Glomerular visceral epithelial cell (primary cell): ENCODE measurements around the gene RASL12.
"Not testable (repeated sequence)": the region's sequence is repeated elsewhere in the genome, so short reads cannot be mapped to it uniquely, and the experiment has no call there.

Source experiments
- DNase-seq: peaks from one replicate; pipeline ENCODE4 v3.0.0-alpha.2; 2016; ENCODE audit errors: extremely low spot score

Gene RASL12

GRCh38 chr15:65067645-65068402, at the start of gene RASL12:
RASL12 (minus strand) TSS chr15:65067991; CDS start chr15:65067835, 156 bp downstream.
- DNase-seq: no peak

- DNase-seq: no peak
Observed at GRCh38 chr15:65115542-65115941, 47.8 kb upstream of the RASL12 start.

- no peak for DNase-seq
Observed at GRCh38 chr15:65115086-65115485, 47.3 kb upstream of the RASL12 start, which contains the start of gene UBAP1L. UBAP1L (minus strand) TSS chr15:65115200; CDS start chr15:65106215, 8,985 bp downstream.

DNA sequence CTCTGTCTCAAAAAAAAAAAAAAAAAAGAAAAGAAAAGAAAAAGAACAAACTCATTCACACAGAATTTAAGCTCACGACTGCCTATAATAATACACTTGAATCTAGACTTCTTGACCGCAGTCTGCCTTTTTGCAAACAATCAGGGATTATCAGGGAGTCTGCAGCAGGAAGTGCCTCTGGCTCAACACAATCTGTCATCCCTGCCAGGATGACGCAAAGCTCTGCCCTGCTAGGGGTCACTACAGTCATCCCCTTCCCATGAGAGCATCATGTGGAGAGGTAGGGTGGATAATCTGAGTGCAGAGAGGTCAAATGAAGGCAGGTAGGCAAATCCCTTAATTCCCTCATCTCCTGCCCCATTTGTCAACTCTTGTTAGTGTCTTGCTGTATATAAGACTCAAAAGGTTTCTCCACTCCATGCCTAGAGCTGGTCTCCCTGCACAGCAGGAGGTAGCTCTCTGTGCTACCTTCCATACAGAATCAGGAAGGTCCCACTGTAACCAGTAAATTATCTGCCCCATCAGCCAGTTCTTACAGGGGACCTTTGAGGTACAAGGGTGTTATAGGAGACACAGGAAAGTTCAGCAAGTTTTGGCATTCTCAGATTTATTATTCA, 43.0 kb upstream of the RASL12 start:
- no peak for DNase-seq

DNA sequence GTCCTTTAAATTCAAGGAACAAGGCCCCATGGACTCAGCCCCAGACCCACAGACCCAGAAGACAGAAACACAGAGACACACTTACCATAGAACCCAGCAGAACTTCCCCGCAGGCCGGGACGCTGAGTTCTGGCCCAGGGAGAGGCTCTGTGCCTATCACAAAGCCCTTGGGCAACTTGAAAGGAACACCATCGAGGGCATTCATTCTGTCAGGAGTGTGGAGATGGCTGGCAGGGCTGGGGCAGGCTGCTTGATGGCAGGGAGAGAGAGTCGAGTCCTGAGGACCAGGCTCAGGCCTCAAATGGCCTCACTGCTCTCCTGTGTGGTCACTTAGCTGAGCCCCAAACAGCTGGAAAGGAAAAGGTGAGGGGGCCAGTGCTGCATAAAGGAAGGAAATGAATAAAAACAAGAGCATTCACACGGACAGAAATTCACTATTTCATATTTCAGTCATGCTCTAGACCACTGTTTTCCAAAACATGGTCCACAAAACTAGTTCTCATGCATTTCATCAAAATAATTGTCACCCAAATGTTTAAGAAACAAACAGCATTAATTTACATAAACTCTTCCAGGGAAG, 38.3 kb upstream of the RASL12 start:
- DNase-seq: no peak

DNA sequence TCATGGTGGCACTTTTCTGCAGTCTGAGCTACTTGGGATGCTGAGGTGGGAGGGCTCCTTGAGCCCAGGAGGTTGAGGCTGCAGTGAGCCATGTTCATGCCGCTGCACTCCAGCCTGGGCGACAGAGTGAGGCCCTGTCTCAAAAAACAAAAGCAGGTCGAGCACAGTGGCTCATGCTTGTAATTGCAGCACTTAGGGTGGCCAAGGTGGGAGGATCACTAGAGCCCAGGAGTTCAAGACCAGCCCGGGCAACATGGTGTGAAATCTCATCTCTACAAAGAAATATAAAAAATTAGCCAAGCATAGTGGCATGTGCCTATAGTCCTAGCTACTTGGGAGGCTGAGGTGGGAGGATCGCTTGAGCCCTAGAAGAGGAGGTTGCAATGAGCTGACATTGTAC, 37.2 kb upstream of the RASL12 start:
- no peak for DNase-seq

GRCh38 chr15:65102912-65103311, 35.1 kb upstream of the RASL12 start:
- no peak for DNase-seq

DNA sequence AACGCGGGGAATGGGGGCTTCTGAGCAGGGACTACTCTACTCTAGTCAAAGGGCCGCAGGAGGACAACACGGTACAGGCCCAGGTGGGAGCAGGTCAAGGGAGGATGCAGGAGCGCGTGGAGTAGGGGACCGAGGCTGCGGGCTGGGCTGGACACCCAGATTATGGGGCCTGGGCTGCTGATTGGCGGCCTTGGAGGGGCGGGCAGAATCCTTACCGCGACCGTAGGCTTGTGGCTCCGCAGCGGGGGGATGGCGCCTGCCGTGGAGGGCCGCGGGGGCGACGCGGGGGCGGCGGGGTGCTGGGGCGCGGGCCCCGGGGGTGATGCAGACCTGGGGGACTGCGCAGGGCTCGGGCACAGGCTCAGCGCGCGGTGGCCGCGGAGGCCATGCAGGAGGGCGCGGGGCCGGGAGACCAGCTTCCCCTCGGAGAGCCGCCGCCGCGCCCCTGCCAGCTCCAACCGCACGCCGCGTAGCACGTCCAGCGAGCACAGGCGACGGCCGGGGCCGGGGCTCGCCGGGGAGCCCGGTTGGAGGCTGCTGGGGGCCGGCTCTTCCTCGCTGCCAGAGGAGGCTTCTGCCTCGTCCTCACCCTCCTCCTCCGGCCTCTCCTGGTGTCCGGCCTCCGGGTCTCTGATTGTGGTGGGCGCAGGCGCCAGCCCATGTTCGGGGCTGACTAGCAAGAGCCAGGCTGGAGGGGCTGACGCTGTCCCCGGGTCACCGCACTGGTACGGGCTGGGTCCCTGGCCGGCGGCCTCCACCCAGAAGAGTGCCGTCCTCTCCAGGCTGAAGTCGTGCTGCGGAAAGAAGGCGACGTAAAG, 34.3 kb upstream of the RASL12 start:
- no peak for DNase-seq

GRCh38 chr15:65101411-65101890, 33.7 kb upstream of the RASL12 start:
- peak; percentile 16 for DNase-seq

DNA sequence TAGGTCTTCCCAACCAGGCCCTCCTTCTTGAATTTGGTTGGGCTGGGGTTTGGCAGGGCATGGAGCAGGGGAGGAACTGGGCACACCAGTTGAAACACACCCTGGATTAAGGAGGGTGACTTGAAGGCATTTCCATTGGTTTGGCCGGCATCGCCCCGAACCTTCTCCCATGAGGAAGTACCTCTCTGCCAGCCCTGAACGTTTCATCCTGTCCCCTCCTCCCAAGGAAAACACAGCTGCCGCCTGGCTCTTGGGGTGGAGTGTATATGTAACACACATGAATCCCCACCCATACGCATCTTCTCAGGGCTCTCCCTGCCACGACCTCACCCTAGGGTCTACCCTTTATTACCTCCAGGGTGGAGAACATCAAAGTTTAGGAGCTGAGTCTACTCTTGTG, 32.7 kb upstream of the RASL12 start:
- no peak for DNase-seq

- not testable (repeated sequence) for DNase-seq
Observed at GRCh38 chr15:65099801-65100200, 32.0 kb upstream of the RASL12 start.

DNA sequence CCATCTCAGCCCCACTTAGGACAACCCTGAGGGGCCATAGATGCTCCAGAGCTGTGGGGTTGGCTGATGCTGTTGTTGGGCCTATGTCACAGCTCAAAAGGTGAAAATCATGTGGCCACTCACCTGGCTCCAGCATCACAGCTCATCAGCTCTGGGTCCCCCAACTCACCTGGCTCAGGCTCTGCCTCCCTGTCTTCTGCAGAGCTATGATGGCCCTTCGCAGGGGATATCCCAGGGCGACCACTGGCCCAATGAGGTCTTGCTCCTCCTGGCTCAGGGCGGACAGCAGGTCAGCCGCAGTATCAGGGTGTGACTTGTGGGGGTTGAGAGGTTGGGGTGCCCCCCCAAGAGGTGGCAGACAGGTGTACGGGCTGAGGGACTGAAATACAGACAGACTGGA, 31.5 kb upstream of the RASL12 start:
- no peak for DNase-seq

DNA sequence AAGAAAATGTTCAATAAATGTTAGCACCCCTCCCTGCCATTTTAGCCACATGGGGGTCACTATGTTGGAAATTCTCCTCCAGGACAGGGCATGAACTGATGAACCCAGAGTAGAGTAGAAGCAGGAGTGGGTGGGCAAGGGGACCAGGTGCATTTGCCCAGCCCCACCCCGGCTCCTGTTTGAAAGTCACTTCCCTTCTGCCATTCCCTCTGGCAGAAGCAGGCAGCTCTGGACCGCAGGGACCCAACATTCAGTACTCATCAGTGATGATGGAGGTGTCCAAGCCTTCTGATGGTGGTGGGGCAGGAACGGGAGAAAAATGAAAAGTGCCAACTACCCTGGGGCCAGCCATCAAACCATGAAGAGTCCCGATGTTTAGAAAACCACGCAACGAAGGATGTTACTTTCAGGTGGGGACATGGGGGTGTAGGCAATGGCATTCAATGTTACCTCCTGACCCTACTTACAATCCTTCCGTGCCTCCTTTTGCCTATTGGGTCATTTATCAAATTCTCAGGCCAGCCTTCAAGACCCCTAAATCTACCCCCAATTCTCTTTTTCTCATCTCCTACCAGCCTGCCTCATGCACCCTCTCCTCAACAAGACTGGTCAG, 30.0 kb upstream of the RASL12 start:
- DNase-seq: no peak

DNA sequence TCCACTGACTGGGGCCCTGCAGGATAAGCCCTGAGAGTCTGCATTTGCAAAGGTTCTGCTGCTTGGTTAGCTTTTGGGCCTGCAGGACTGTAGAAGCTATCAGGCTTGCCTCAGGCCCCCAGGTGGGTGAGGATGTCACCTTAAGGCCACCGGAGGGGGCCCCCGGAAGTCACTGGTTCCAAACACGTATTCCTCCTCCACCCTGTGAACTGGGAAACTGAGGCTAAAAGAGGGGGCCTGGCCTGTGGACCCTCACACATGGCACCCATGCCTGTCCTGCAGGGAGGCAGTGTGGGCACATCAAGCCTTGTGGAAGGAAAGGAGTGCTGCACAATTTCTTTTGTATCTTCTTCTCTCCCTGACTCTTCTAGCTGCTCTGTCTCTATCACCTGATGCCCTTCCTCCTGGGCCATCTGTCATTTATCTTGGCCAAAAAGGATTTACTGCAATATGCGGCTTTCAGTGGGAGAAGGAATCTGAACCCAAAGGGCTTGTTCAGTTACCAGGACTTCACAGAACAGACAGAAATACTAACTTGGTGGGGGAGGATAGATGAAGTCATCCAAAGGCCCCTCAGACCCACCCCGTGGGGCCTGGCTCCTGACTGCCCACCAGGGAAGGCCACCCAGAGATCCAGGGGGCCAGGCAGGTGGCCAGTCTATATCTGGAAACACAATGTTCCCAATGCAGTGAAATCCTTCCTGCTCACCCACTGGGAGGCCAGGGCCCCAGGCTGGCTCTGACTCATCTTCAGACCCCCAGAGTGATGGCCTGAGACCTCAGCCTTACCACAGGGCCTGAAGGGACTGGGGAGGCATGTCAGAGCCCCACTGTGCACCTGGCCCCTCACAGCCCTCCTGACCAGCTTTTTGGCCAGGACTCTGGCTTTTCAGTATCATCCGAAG, 28.9 kb upstream of the RASL12 start:
- DNase-seq: peak; percentile 61

DNA sequence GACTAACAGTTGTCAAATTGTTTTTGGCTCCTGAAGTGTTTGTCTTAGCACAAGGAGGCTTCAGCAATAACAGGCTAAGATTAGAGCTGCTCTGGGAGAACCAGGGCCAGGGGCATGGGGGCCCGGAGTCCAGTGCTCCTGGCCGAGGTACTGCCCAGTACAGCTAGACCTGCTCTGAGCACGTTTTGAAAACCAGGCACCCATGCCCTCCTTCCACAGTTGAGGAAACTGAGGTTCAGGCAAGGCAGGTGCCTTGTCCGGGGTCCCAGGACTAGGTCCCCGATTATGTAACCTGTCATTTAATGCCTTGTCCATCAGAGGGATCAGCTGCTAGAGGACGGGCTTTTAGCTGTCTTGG, 27.9 kb upstream of the RASL12 start:
- DNase-seq: no peak

DNA sequence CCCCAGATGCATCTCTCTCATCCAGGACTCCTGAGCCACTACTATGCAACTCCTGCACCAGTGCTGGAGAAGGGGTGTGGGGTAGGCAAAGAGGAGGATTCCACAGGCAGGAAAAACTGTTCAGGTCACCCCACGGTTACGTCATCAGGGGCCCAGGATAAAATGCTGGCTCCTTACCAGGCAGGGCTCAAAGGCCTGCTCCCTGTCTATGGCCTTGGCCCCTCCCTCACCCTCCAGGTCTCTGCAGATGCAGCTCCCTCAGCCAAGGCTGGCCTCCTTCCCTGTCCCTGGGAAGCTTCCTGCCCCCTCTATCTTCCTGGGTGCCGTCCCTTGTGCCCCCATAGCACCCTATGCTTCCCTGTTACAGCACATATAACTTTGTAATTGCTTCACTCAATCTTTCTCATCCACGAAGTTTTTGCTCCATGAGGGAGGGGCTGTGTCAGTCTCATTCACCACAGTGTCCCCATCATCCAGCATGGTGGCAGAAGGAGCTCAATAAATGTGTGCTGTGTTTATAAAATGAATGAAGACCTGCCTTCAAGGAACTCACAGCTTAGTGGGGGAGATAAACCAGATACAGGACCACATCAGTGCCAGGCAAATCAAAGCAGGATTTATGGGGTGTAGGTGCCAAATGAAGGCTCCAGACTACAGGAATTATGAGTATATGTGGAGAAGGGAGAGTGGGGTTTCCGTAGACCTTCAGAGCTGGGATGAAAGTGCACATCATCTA, 27.4 kb upstream of the RASL12 start:
- no peak for DNase-seq

GRCh38 chr15:65094294-65094995, 26.7 kb upstream of the RASL12 start:
- no peak for DNase-seq

DNA sequence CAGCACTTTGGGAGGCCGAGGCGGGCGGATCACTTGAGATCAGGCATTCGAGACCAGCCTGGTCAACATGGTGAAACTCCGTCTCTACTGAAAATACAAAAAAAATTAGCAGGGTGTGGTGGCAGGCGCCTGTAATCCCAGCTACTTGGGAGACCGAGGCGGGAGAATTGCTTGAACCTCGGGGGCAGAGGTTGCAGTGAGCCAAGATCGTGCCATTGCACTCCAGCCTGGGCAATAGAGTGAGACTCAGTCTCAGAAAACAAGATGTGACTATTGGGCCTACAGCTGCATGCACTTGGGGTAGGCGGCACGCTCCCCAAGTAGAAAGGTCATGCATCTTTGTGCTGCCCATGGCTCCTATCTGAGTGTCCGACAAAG, 26.0 kb upstream of the RASL12 start:
- not testable (repeated sequence) for DNase-seq
